ENCODE measurements around the gene FGF12. TPM values are rescaled to one million over a fixed set of nuclear protein-coding genes. Genes with fewer than 3 reads are reported as not detected.

The FGF12 gene
- polyA plus RNA-seq, 2 donors, result 1.2 to 1.5 TPM

DNA sequence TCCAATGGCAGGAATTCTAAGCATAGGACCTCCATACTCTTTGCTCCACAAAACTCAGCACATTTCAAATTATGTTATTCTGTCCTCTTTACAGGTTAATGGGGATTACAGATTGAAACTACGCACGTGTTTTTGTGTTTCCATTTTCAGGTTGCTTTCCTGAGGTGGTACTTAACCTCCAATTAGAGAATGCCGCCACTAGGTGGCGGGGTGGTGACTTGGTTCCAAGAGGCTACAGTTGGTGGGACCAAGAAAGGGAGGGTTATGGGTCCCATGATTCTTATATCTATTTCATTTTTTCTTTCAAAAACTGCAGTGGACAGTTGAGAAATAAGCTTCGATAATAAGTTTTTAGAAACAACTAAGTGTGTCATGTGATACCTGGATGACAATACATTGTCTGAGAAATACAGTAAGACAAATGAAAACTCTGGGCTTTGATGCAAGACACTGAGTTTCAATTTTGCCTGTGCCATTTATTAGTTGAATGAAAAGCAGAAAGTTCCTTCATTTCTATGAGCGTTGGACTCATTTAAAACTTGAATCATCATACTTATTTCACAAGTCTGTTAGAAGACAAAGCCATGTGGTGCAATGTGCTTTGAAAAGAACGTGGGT lies 539.0 kb downstream of the FGF12 start:
- WGBS, 2 donors, result 29 to 31% methylated on average over 7 of the region's 7 CpGs
- H3K36me3 ChIP-seq (ENCODE audit: control insufficient read depth in 2 of 2, insufficient read depth in 2 of 2, low read length in 1 of 2), result no peaks in the 10 kb centered on the region
- H3K27me3 ChIP-seq (ENCODE audit: control insufficient read depth in 1 of 2, insufficient read depth in 2 of 2, low read length in 2 of 2), result no peaks in the 10 kb centered on the region
- no peaks in the 10 kb centered on the region for H3K9me3 ChIP-seq (ENCODE audit: control insufficient read depth in 2 of 2, insufficient read depth in 1 of 2, low read depth in 1 of 2, low read length in 1 of 2)
- H3K4me1 ChIP-seq (ENCODE audit: control insufficient read depth in 2 of 2, insufficient read depth in 2 of 2, low read length in 1 of 2), result no peaks in the 10 kb centered on the region
- no peak overlapping the region for H3K27ac ChIP-seq (ENCODE audit: low read depth in 2 of 2, low read length in 1 of 2)
- H3K4me3 ChIP-seq (ENCODE audit: low read depth in 1 of 2, low read length in 2 of 2), result no peak overlapping the region

DNA sequence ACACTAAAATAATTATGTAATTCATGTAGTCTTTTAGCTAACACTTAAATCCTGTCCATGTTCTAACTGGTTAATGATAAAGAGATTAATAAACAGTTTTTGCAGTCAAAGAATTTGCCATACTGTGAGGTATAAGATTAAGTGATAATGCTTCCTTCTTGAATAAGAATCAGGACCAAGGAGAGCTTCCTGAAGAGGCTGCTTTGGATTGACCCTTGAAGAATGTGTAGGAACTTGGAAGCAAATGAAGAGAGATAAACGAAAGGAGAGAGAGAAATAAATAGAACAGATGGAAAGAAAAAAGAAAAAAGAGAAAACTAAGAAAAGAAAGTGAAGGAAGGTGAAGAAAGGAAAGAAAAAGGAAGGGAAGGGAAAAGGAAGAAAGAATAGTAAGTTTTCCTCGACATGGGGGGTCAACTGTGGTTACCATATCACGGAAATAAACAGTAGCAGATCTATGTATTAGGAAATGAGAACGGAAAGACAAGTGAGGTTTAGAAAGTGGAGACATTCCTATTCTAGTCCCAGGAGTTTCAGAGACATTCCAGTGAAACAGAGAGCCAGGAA lies 539.8 kb downstream of the FGF12 start:
- no peaks in the 10 kb centered on the region for H3K27me3 ChIP-seq (ENCODE audit: control insufficient read depth in 1 of 2, insufficient read depth in 2 of 2, low read length in 2 of 2)
- no peak overlapping the region for H3K27ac ChIP-seq (ENCODE audit: low read depth in 2 of 2, low read length in 1 of 2)
- no peaks in the 10 kb centered on the region for H3K9me3 ChIP-seq (ENCODE audit: control insufficient read depth in 2 of 2, insufficient read depth in 1 of 2, low read depth in 1 of 2, low read length in 1 of 2)
- no peaks in the 10 kb centered on the region for H3K36me3 ChIP-seq (ENCODE audit: control insufficient read depth in 2 of 2, insufficient read depth in 2 of 2, low read length in 1 of 2)
- H3K4me1 ChIP-seq (ENCODE audit: control insufficient read depth in 2 of 2, insufficient read depth in 2 of 2, low read length in 1 of 2), result no peaks in the 10 kb centered on the region
- WGBS, 2 donors, result 43 to 54% methylated on average over 4 of the region's 4 CpGs
- H3K4me3 ChIP-seq (ENCODE audit: low read depth in 1 of 2, low read length in 2 of 2), result no peak overlapping the region

DNA sequence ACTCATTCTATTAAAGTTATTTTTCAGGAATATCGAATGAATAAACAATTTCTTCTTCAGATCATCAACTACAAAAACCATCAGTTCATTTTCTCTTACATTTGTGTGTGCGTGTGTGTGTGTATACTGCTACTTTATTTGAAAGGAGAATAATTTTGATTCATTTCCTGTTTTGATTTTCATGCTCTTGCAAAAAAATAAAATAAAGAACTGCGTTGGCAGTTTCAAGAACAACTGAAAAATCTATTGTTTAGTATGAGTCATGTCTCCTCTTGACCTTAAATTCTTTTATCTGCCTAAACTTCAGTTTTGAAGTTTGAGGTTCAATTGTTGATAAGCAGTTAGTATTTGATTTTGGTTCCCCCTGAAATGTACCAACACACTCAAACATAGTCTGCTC lies 540.8 kb downstream of the FGF12 start:
- H3K27me3 ChIP-seq (ENCODE audit: control insufficient read depth in 1 of 2, insufficient read depth in 2 of 2, low read length in 2 of 2), result no peaks in the 10 kb centered on the region
- no peaks in the 10 kb centered on the region for H3K36me3 ChIP-seq (ENCODE audit: control insufficient read depth in 2 of 2, insufficient read depth in 2 of 2, low read length in 1 of 2)
- 55 to 63% methylated on average over 3 of the region's 3 CpGs for WGBS, 2 donors
- H3K9me3 ChIP-seq (ENCODE audit: control insufficient read depth in 2 of 2, insufficient read depth in 1 of 2, low read depth in 1 of 2, low read length in 1 of 2), result no peaks in the 10 kb centered on the region
- H3K4me3 ChIP-seq (ENCODE audit: low read depth in 1 of 2, low read length in 2 of 2), result no peak overlapping the region
- H3K4me1 ChIP-seq (ENCODE audit: control insufficient read depth in 2 of 2, insufficient read depth in 2 of 2, low read length in 1 of 2), result no peaks in the 10 kb centered on the region
- H3K27ac ChIP-seq (ENCODE audit: low read depth in 2 of 2, low read length in 1 of 2), result no peak overlapping the region

DNA sequence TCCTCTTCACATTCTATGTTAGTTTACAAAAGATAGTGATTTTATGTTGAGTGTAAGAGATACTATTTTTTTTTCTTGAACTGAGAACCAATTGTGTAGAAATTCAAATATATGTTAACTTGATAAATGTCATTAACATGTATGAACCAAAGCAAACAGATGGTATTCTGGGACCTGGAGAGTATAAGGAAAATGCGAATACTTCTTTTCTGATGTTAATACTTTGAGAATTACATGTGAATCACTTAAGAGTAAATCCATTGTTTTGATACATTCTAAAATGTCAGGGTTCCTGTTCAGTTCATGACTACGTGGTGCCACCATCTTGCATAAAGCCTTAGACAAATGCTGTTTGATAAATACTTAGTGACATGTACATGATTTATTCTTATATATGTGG lies 541.3 kb downstream of the FGF12 start:
- Histone ChIP-seq H3K9me3 (ENCODE audit: control insufficient read depth in 2 of 2, insufficient read depth in 1 of 2, low read depth in 1 of 2, low read length in 1 of 2) (no peaks in the 10 kb centered on the region), H3K27ac (ENCODE audit: low read depth in 2 of 2, low read length in 1 of 2) (no peak overlapping the region)
- WGBS, 2 donors, result 82 to 83% methylated on average over 2 of the region's 2 CpGs

DNA sequence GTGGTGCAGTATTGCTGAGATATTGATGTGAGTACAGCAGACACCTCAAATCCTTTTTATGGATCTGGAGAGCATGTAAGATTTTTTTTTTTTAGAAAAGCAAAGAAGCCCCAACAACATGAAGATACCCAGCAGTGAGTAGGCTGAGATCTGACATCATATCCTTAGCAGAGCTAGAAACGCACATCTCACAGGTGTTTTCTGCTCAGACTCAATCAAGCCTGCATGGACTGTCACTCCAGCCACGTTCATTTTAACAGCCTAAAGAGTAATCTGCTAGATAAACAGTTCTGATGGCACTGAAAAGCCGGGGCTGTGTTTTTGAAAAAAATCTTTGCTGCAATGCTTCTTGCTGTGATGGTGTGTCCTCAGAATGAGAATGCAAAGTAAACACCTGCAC lies 544.2 kb downstream of the FGF12 start:
- H3K4me3 ChIP-seq (ENCODE audit: low read depth in 1 of 2, low read length in 2 of 2), result no peak overlapping the region
- 42 to 48% methylated on average over 3 of the region's 3 CpGs for WGBS, 2 donors
- H3K27ac ChIP-seq (ENCODE audit: low read depth in 2 of 2, low read length in 1 of 2), result no peak overlapping the region
- H3K27me3 ChIP-seq (ENCODE audit: control insufficient read depth in 1 of 2, insufficient read depth in 2 of 2, low read length in 2 of 2), result no peaks in the 10 kb centered on the region
- H3K9me3 ChIP-seq (ENCODE audit: control insufficient read depth in 2 of 2, insufficient read depth in 1 of 2, low read depth in 1 of 2, low read length in 1 of 2), result no peaks in the 10 kb centered on the region
- H3K4me1 ChIP-seq (ENCODE audit: control insufficient read depth in 2 of 2, insufficient read depth in 2 of 2, low read length in 1 of 2), result no peaks in the 10 kb centered on the region
- H3K36me3 ChIP-seq (ENCODE audit: control insufficient read depth in 2 of 2, insufficient read depth in 2 of 2, low read length in 1 of 2), result no peaks in the 10 kb centered on the region

More for the DNA sequence above, 541.3 kb downstream of the FGF12 start:
- H3K4me1 ChIP-seq (ENCODE audit: control insufficient read depth in 2 of 2, insufficient read depth in 2 of 2, low read length in 1 of 2), result no peaks in the 10 kb centered on the region
- H3K36me3 ChIP-seq (ENCODE audit: control insufficient read depth in 2 of 2, insufficient read depth in 2 of 2, low read length in 1 of 2), result no peaks in the 10 kb centered on the region
- H3K4me3 ChIP-seq (ENCODE audit: low read depth in 1 of 2, low read length in 2 of 2), result no peak overlapping the region
- no peaks in the 10 kb centered on the region for H3K27me3 ChIP-seq (ENCODE audit: control insufficient read depth in 1 of 2, insufficient read depth in 2 of 2, low read length in 2 of 2)

DNA sequence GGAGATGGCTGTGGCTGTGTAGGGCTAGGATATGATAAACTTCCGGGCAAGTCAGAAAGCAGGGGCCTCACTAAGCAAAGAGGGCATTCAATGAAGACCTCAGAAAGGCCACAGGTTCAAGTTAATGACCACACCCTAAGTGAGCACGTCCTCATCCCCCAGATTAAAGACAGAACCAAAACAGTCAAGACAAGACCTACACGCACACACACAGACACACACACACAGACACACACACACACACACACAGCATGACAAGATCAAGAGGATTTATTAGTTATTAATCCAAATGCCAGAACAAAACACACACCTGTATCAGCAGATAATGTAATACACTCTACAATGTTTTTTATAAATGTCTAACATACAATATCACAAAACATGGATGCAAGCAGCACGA lies 546.2 kb downstream of the FGF12 start:
- Histone ChIP-seq H3K4me3 (ENCODE audit: low read depth in 1 of 2, low read length in 2 of 2) (no peak overlapping the region), H3K4me1 (ENCODE audit: control insufficient read depth in 2 of 2, insufficient read depth in 2 of 2, low read length in 1 of 2) (no peaks in the 10 kb centered on the region), H3K27ac (ENCODE audit: low read depth in 2 of 2, low read length in 1 of 2) (no peak overlapping the region), H3K27me3 (ENCODE audit: control insufficient read depth in 1 of 2, insufficient read depth in 2 of 2, low read length in 2 of 2) (no peaks in the 10 kb centered on the region), H3K9me3 (ENCODE audit: control insufficient read depth in 2 of 2, insufficient read depth in 1 of 2, low read depth in 1 of 2, low read length in 1 of 2) (no peaks in the 10 kb centered on the region), H3K36me3 (ENCODE audit: control insufficient read depth in 2 of 2, insufficient read depth in 2 of 2, low read length in 1 of 2) (no peaks in the 10 kb centered on the region)
- WGBS, 2 donors, result 83 to 88% methylated on average over 4 of the region's 4 CpGs

DNA sequence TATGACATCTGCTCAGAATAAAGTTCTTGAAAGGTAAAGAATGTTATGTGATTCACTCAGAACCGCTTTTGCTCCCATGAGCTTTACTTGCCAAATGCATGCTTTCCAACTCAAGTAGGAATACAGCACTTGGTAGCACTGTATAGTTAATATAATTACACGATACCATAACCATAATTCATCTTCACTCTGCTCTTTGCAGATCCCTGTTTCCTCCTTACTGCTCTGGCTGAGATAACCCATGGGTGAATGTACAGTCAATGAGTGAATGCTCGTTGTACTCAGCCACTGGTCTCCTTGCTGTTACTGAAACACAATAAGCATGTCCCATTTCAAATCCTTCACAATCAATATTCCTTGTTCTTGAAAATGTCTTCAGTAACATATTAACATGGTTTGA lies 550.0 kb downstream of the FGF12 start:
- Histone ChIP-seq H3K36me3 (ENCODE audit: control insufficient read depth in 2 of 2, insufficient read depth in 2 of 2, low read length in 1 of 2) (no peaks in the 10 kb centered on the region), H3K9me3 (ENCODE audit: control insufficient read depth in 2 of 2, insufficient read depth in 1 of 2, low read depth in 1 of 2, low read length in 1 of 2) (no peaks in the 10 kb centered on the region), H3K27ac (ENCODE audit: low read depth in 2 of 2, low read length in 1 of 2) (no peak overlapping the region), H3K4me1 (ENCODE audit: control insufficient read depth in 2 of 2, insufficient read depth in 2 of 2, low read length in 1 of 2) (no peaks in the 10 kb centered on the region), H3K4me3 (ENCODE audit: low read depth in 1 of 2, low read length in 2 of 2) (no peak overlapping the region), H3K27me3 (ENCODE audit: control insufficient read depth in 1 of 2, insufficient read depth in 2 of 2, low read length in 2 of 2) (no peaks in the 10 kb centered on the region)
- 83 to 85% methylated on average over 3 of the region's 3 CpGs for WGBS, 2 donors

DNA sequence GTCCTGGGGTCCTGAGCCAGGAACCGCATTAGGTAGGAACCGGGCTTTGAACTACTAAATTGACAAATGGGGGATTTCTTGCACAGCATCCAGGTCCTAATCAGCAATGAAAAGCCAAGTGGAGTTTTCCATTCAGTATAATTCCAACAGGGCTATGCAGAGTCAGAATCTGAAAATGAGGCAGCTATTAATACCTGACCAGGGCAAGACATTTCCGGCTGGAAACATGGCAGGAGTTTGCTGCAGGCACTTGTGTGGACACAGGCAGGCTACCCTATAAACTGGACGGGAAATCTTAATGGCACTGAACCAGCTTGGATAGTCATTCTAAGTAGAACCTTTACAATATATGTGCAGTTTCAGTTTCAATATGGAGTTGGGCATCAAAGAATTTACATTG lies 553.1 kb downstream of the FGF12 start:
- WGBS, 2 donors, result 88 to 89% methylated on average over 4 of the region's 4 CpGs
- Histone ChIP-seq H3K4me1 (ENCODE audit: control insufficient read depth in 2 of 2, insufficient read depth in 2 of 2, low read length in 1 of 2) (no peaks in the 10 kb centered on the region), H3K27me3 (ENCODE audit: control insufficient read depth in 1 of 2, insufficient read depth in 2 of 2, low read length in 2 of 2) (no peaks in the 10 kb centered on the region), H3K27ac (ENCODE audit: low read depth in 2 of 2, low read length in 1 of 2) (no peak overlapping the region), H3K36me3 (ENCODE audit: control insufficient read depth in 2 of 2, insufficient read depth in 2 of 2, low read length in 1 of 2) (no peaks in the 10 kb centered on the region), H3K9me3 (ENCODE audit: control insufficient read depth in 2 of 2, insufficient read depth in 1 of 2, low read depth in 1 of 2, low read length in 1 of 2) (no peaks in the 10 kb centered on the region), H3K4me3 (ENCODE audit: low read depth in 1 of 2, low read length in 2 of 2) (no peak overlapping the region)

DNA sequence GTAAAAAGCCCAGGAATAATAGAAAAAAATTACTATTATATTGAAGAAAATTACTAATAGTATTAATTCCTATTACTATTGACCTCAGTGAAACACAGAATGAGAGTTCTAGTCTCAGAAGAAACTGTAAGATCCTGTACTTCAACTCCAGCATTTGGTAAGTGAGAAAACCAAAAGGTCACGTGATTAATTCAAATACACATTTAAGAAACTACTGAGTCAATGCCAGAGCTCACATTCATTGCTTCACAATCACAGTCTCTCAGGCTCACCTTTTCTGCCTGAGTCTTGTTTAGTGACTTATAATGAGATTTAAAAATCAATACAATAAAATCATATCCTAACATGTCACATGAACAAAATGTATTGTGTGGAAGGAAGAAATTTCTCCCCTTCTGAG lies 556.1 kb downstream of the FGF12 start:
- Histone ChIP-seq H3K9me3 (ENCODE audit: control insufficient read depth in 2 of 2, insufficient read depth in 1 of 2, low read depth in 1 of 2, low read length in 1 of 2) (no peaks in the 10 kb centered on the region), H3K36me3 (ENCODE audit: control insufficient read depth in 2 of 2, insufficient read depth in 2 of 2, low read length in 1 of 2) (no peaks in the 10 kb centered on the region), H3K27ac (ENCODE audit: low read depth in 2 of 2, low read length in 1 of 2) (no peak overlapping the region), H3K4me1 (ENCODE audit: control insufficient read depth in 2 of 2, insufficient read depth in 2 of 2, low read length in 1 of 2) (no peaks in the 10 kb centered on the region), H3K4me3 (ENCODE audit: low read depth in 1 of 2, low read length in 2 of 2) (no peak overlapping the region), H3K27me3 (ENCODE audit: control insufficient read depth in 1 of 2, insufficient read depth in 2 of 2, low read length in 2 of 2) (no peaks in the 10 kb centered on the region)
- WGBS, 2 donors, result 28 to 54% methylated on average over 1 of the region's 1 CpG

DNA sequence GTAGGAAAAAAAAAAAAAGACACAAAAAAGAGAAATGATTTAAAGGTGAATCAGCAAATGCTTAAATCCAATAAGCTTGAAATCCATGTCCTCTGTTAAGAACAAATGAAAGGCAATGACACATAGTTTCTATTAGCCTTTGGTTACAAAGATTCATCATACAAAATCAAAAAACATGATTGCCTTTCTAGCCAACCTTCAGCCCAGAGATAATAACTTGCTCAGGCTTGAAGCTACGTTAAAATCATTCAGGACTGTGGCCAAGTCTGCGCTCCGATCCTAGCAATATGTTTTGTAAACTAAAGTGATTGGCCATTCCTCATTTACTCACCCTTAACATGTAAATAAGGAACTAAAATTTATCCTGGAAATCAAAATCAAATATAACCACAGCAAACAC lies 556.7 kb downstream of the FGF12 start:
- no peaks in the 10 kb centered on the region for H3K9me3 ChIP-seq (ENCODE audit: control insufficient read depth in 2 of 2, insufficient read depth in 1 of 2, low read depth in 1 of 2, low read length in 1 of 2)
- H3K36me3 ChIP-seq (ENCODE audit: control insufficient read depth in 2 of 2, insufficient read depth in 2 of 2, low read length in 1 of 2), result no peaks in the 10 kb centered on the region
- no peak overlapping the region for H3K27ac ChIP-seq (ENCODE audit: low read depth in 2 of 2, low read length in 1 of 2)
- 44 to 51% methylated on average over 3 of the region's 3 CpGs for WGBS, 2 donors
- no peaks in the 10 kb centered on the region for H3K27me3 ChIP-seq (ENCODE audit: control insufficient read depth in 1 of 2, insufficient read depth in 2 of 2, low read length in 2 of 2)
- H3K4me3 ChIP-seq (ENCODE audit: low read depth in 1 of 2, low read length in 2 of 2), result no peak overlapping the region
- H3K4me1 ChIP-seq (ENCODE audit: control insufficient read depth in 2 of 2, insufficient read depth in 2 of 2, low read length in 1 of 2), result no peaks in the 10 kb centered on the region
